ENCODE data around the gene SEC24C. TPM values are rescaled to one million over a fixed set of nuclear protein-coding genes. Genes with fewer than 3 reads are reported as not detected.

Gene SEC24C
- total and polyA plus RNA-seq, 2 of the 13 experiments (the other 11 are each of a cell fraction or from before 2014, with no cell fraction given) = 63.1 to 66.4 TPM

DNA sequence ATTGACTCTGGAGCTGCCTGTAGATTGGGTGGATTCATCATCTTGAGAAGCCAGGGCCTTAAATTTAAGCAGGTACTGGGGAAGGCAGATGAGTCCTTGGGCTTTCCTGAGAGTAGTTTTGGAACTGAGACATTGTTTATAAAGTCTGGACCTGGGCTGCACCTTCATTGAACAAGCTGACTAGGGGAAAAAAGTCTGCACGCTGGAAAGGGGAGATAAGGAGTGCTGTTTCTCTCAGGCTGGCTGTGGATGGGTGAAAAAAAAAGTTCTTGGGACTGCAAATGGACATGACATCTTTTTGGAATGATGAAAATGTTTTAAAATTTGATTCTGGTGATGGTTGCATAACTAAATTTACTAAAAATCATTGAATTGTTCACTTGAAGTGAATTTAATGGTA lies 12.0 kb downstream of the SEC24C start:
- Histone ChIP-seq H3K4me3 (replicated peaks in 1 of 3; ENCODE audit: insufficient read depth in 1 of 3, low read depth in 2 of 3, low read length in 3 of 3) (no peak overlapping the region), H3K4me2 (ENCODE audit: low read depth, low read length) (no peak overlapping the region), H3K79me2 (ENCODE audit: insufficient read depth, low read length) (no peaks in the 10 kb centered on the region), H3K9me3 (ENCODE audit: low read length) (no peaks in the 10 kb centered on the region), H2AFZ (ENCODE audit: low read length) (no peak overlapping the region), H3K9ac (ENCODE audit: insufficient read depth, low read depth, low read length) (no peak overlapping the region), H3K36me3 (replicated peaks in 1 of 2; ENCODE audit: control insufficient read depth in 1 of 2, insufficient read depth in 2 of 2, low read length in 2 of 2) (peaks cover 20 to 65% of the 10 kb centered on the region in 2 experiments), H3K27ac (ENCODE audit: extremely low read length, insufficient read depth, low read length) (no peak overlapping the region), H3K4me1 (ENCODE audit: insufficient read depth, low read length) (0 out of 2 replicates have a peak, but pooled peaks cover 5% of the 10 kb centered on the region), H3K27me3 (ENCODE audit: control insufficient read depth in 1 of 2, insufficient read depth in 2 of 2, low read length in 2 of 2) (no peaks in the 10 kb centered on the region), H4K20me1 (ENCODE audit: insufficient read depth, low read length) (no peaks in the 10 kb centered on the region)
- ChIA-PET CTCF (ENCODE audit: low intra/inter-chr PET ratio, low total read pairs) (no interaction called here), POLR2A (interaction anchor here (1.7 kb wide), 1 partner anchor 11 kb away, joined by 6 read pairs; no protein-coding TSS in a partner anchor)
- DNase-seq (ENCODE audit: low spot score) = no peak
- ATAC-seq = no peak
- intact Hi-C loops (cut with micrococcal nuclease; ENCODE audit: unreplicated experiment) (no loop called here), in situ Hi-C loops (cut with HindIII; ENCODE audit: extremely low pct_ligation_motif_present, low pct_unique_long_range_greater_than_20kb) (no loop called here)
- WGBS (ENCODE audit: low lambda C conversion rate) = 97% methylated on average over 1 of the region's 1 CpG
- FAIRE-seq = no peak
- no TSS peak for BruUV-seq (replicated peaks)
- TF ChIP-seq, protein P1, sequence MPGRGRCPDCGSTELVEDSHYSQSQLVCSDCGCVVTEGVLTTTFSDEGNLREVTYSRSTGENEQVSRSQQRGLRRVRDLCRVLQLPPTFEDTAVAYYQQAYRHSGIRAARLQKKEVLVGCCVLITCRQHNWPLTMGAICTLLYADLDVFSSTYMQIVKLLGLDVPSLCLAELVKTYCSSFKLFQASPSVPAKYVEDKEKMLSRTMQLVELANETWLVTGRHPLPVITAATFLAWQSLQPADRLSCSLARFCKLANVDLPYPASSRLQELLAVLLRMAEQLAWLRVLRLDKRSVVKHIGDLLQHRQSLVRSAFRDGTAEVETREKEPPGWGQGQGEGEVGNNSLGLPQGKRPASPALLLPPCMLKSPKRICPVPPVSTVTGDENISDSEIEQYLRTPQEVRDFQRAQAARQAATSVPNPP (CRISPR knock-in tag; IDR thresholded peaks at IDR 0.05) = no peak
- TF ChIP-seq TRIM24 (CRISPR knock-in tag; IDR thresholded peaks at IDR 0.05) = no peak
- TF ChIP-seq, protein P2, sequence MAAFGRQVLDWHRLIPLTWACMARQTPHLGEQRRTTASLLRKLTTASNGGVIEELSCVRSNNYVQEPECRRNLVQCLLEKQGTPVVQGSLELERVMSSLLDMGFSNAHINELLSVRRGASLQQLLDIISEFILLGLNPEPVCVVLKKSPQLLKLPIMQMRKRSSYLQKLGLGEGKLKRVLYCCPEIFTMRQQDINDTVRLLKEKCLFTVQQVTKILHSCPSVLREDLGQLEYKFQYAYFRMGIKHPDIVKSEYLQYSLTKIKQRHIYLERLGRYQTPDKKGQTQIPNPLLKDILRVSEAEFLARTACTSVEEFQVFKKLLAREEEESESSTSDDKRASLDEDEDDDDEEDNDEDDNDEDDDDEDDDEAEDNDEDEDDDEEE (CRISPR knock-in tag; IDR thresholded peaks at IDR 0.05) = no peak
- no peak for TF ChIP-seq ZNF841 (CRISPR knock-in tag; IDR thresholded peaks at IDR 0.05; ENCODE audit: borderline replicate concordance)
- TF ChIP-seq SMAD1 (CRISPR knock-in tag; IDR thresholded peaks at IDR 0.05; ENCODE audit: borderline replicate concordance, low read depth) = no peak
- no peak for TF ChIP-seq ZNF30 (CRISPR knock-in tag; IDR thresholded peaks at IDR 0.05)
- no peak for TF ChIP-seq SMARCE1 (IDR thresholded peaks at IDR 0.05; ENCODE audit: borderline replicate concordance)
- TF ChIP-seq, protein P3, sequence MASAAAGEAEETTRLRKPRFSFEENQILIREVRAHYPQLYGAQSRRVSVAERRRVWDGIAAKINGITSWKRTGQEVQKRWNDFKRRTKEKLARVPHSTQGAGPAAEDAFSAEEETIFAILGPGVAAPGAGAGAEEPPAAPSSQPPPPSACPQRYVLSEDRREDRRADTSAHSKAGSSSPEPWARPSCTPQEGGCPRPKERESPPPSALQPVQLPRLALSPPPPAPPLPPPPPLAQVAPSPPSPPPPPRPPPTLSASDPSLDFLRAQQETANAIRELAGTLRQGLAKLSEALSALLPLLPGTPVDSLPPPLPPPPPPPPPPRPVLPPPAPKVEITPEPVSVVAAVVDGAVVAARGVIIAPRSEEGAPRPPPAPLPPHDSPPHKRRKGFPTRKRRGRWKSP (CRISPR knock-in tag; IDR thresholded peaks at IDR 0.05) = no peak
- no peak for TF ChIP-seq RAD21 (CRISPR knock-in tag; IDR thresholded peaks at IDR 0.05)
- TF ChIP-seq, protein P4, sequence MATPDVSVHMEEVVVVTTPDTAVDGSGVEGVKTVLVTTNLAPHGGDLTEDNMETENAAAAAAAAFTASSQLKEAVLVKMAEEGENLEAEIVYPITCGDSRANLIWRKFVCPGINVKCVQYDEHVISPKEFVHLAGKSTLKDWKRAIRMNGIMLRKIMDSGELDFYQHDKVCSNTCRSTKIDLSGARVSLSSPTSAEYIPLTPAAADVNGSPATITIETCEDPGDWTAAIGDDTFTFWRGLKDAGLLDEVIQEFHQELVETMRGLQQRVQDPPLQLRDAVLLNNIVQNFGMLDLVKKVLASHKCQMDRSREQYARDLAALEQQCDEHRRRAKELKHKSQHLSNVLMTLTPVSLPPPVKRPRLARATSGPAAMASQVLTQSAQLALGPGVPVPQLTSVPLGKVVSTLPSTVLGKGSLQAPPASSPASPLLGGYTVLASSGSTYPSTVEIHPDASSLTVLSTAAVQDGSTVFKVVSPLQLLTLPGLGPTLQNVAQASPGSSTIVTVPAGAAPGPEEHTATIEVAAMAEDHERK (CRISPR knock-in tag; IDR thresholded peaks at IDR 0.05; ENCODE audit: low read depth) = no peak
- no peak for TF ChIP-seq ZNF550 (CRISPR knock-in tag; IDR thresholded peaks at IDR 0.05; ENCODE audit: borderline replicate concordance)
- TF ChIP-seq SATB2 (CRISPR knock-in tag; IDR thresholded peaks at IDR 0.05) = no peak
- TF ChIP-seq KLF16 (CRISPR knock-in tag; IDR thresholded peaks at IDR 0.05) = no peak
- TF ChIP-seq, protein P5, sequence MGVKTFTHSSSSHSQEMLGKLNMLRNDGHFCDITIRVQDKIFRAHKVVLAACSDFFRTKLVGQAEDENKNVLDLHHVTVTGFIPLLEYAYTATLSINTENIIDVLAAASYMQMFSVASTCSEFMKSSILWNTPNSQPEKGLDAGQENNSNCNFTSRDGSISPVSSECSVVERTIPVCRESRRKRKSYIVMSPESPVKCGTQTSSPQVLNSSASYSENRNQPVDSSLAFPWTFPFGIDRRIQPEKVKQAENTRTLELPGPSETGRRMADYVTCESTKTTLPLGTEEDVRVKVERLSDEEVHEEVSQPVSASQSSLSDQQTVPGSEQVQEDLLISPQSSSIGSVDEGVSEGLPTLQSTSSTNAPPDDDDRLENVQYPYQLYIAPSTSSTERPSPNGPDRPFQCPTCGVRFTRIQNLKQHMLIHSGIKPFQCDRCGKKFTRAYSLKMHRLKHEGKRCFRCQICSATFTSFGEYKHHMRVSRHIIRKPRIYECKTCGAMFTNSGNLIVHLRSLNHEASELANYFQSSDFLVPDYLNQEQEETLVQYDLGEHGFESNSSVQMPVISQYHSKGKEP (CRISPR knock-in tag; IDR thresholded peaks at IDR 0.05) = no peak
- no peak for TF ChIP-seq FOSL2 (CRISPR knock-in tag; IDR thresholded peaks at IDR 0.05)
- TF ChIP-seq TOE1 (CRISPR knock-in tag; IDR thresholded peaks at IDR 0.05) = no peak
- TF ChIP-seq KDM3A (CRISPR knock-in tag; IDR thresholded peaks at IDR 0.05; ENCODE audit: low read depth) = no peak

All from HepG2 (cell line).